GM13977 (cell line): ENCODE results near the gene PAPPA.

ENCODE experiments used
- DNase-seq: peaks from one replicate; pipeline ENCODE4 v3.0.0; 2012; ENCODE audit warnings: low spot score
- in situ Hi-C: fragments of 300-500 bp; cut with MboI; formaldehyde crosslinking; loops from one replicate; pipeline ENCODE4 v1.12.0; 2022; ENCODE audit warnings: low sequenced_read_pairs, low pct_unique_long_range_greater_than_20kb, mixed read lengths, inconsistent platforms; ENCODE audit not compliant: unreplicated experiment
- TF ChIP-seq, protein P1 (sequence below): IDR thresholded peaks from 2 replicates; pipeline ENCODE4 v1.5.1; 2012; ENCODE audit warnings: mild to moderate bottlenecking, control low read depth; ENCODE audit not compliant: insufficient read depth; ENCODE audit errors: extremely low read depth, missing control alignments

PAPPA gene

DNA sequence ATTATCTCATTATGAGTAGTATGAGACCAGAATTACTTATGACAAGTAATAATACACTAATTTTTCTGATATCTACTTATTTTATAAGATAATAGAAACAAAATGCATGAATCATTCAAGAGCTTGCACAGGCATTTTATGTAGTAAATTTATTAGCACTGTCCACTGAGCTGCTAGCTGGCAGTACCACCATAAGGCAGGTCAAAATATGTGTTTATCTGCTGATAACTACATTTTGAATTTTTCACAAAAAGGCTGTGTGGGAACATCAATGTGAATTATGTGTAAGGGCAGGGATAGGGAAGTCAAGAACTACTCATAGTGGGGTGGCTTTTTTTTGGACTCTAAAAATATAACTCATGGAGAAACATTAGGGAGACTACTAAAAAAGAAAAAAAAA lies 249.6 kb downstream of the PAPPA start:
- in situ Hi-C loops: no loop called here
- DNase-seq: no peak
- TF ChIP-seq, protein P1, sequence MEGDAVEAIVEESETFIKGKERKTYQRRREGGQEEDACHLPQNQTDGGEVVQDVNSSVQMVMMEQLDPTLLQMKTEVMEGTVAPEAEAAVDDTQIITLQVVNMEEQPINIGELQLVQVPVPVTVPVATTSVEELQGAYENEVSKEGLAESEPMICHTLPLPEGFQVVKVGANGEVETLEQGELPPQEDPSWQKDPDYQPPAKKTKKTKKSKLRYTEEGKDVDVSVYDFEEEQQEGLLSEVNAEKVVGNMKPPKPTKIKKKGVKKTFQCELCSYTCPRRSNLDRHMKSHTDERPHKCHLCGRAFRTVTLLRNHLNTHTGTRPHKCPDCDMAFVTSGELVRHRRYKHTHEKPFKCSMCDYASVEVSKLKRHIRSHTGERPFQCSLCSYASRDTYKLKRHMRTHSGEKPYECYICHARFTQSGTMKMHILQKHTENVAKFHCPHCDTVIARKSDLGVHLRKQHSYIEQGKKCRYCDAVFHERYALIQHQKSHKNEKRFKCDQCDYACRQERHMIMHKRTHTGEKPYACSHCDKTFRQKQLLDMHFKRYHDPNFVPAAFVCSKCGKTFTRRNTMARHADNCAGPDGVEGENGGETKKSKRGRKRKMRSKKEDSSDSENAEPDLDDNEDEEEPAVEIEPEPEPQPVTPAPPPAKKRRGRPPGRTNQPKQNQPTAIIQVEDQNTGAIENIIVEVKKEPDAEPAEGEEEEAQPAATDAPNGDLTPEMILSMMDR: no peak

DNA sequence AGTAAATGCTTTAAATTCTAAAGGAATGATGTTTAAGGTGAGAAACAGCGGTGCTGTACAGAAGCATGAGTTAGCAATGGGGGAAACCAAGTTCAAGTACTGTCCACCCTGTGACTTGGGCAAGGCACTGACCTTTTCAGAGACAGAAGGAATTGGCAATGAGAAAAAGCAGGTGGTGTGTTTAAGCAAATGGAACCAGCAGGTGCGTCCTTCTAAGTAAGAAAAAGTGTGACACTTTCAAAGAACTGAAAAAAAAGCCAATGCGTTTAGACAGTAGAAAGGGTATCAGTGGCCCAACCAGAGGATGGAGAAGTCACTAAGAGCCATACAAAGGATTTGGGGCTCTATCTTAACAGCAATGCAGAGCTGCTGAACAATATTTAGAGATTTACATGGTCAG lies 250.6 kb downstream of the PAPPA start:
- no peak for DNase-seq
- TF ChIP-seq, protein P1: no peak
- in situ Hi-C loops: no loop called here

DNA sequence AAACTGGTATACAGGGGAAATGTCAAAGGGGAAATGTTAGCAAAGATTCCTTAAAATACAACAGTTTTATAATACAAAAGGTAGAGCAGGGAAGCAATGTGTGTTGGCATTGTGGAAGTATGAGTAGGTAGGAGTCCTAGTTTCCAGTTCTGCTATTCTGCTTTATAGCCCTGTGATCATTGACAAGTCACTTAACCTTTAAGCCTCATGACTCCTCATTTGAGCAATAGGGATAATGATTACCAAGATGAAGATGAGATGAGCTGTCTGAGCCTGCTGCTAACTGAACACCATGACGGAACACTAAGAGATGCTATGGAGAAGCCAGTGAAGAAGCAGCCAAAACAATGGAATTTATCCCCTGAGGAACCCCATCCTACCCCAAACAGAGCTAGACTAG lies 251.7 kb downstream of the PAPPA start:
- in situ Hi-C loops: no loop called here
- TF ChIP-seq, protein P1: no peak
- no peak for DNase-seq

DNA sequence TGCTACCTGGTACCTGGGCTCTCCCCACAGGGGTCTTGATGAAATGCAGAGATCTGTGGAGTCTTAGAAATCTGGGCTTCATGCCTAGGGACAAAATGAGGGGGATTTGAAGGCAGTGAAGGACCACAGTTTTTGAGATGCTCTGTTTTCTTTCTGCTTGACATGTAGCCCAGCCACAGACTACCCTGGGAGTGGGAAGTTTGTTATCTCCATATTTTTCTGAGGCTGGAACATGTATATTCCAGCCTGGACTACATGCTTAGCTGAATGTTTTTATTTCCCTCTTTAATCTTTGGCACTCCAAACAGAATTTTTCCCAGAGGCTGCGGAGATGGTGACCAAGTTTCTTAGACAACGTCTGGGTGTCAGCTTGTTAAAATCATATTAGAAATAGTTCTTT lies 252.9 kb downstream of the PAPPA start:
- DNase-seq: no peak
- TF ChIP-seq, protein P1: no peak
- in situ Hi-C loops: no loop called here

DNA sequence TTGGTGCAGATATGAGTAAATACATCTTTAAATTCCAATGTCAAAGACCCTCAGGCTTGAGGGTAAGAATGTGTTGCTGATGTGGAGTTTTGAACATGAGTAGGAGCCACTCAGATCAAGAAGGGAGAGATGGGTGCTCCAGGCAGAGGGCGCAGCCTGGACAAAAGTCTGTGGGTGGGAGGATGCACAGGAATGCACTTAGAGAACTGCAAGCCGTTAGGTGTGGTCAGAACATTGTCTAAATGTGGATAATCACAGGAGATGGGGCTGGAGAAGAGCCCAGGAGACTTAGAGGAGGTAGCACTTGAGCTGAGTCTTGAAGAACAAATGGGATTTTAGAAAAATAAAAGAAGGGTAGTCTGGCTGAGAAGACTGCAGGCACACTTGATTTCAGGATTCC lies 255.5 kb downstream of the PAPPA start:
- TF ChIP-seq, protein P1: no peak
- no peak for DNase-seq
- in situ Hi-C loops: no loop called here

DNA sequence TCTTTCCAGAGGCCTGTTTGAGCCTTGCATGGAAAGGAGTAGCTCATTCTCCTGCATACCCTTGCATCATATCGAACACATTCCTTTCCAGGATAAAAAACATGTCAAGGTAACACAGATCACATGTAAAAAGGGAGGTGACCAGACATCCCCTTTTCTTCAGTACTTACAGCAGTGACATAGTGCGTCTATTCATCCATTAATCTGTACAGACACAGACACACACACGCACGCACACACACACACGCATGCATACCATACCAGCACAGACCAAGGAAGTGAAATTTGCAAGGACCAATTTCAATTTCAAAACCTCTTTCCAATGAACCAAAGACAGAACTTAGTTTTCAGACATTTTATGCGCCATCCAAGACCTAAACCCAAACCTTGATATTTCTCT lies 256.0 kb downstream of the PAPPA start:
- in situ Hi-C loops: no loop called here
- DNase-seq: no peak
- TF ChIP-seq, protein P1: no peak

DNA sequence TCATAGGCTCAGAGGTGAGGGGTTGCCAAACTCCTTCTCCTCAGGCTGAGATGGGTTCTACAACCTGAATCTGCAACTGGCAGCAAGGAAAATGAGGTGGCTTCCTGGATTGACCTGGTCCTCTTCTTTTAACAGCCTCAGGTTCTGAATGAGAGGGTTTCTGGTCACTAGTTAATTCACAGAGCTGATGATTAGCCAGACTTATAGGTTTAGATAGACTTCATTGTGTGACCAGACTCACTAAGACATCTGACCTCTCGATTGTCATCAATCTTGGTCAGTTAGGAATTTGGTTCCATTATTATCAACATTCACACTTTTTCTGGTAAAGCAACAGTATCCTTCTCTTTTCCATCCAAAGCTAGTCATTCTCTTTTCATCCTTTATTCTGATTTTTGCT lies 257.9 kb downstream of the PAPPA start:
- in situ Hi-C loops: no loop called here

More for the DNA sequence above, 257.9 kb downstream of the PAPPA start:
- TF ChIP-seq, protein P1: no peak
- no peak for DNase-seq
